ENCODE results near the gene FOXP1. TPM values are rescaled to one million over a fixed set of nuclear protein-coding genes. Genes with fewer than 3 reads are reported as not detected.

FOXP1 gene
- total and polyA plus RNA-seq, 2 donors (not counting 1 experiment from before 2014, with no cell fraction given) = 70.3 to 101 TPM

DNA sequence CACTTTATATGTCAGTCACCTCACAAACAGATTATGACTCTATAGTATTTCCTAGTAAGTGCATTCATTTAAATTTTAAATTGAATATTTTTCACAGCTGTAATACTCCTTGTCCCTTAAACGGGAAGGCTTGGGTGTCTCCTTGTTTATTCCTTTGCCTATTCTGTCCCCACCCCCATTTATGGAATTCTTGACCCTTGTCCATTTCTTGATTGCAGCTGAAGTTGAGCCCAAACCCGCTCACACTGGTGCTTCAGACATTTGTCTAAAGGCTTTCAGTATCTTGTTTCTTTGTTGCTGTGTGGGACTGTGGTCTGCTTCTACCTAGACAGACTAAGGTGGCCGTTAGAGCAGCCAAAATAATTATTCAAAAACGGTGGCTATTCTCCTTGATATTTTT is 449.7 kb downstream of the FOXP1 start:
- no peak overlapping the region for H3K9ac ChIP-seq (ENCODE audit: insufficient read depth, low read length)
- TF ChIP-seq EZH2 (IDR thresholded peaks at IDR 0.05; ENCODE audit: low read length, missing control alignments) = no peak
- no peak for TF ChIP-seq CTCF (conservative IDR thresholded peaks at IDR 0.05 in 1 of 2, IDR thresholded peaks at IDR 0.05 in 1 of 2; ENCODE audit: low read depth in 1 of 2, low read length in 2 of 2)
- peaks cover 10% of the 10 kb centered on the region for H3K4me1 ChIP-seq (ENCODE audit: control insufficient read depth, extremely low read depth, insufficient read depth, low read length)
- H3K27ac ChIP-seq (ENCODE audit: insufficient read depth, low read length) = no peak overlapping the region
- H2AFZ ChIP-seq (ENCODE audit: low read length) = no peak overlapping the region
- no peak overlapping the region for H3K4me2 ChIP-seq (ENCODE audit: extremely low read depth, insufficient read depth, low read length)
- H3K27me3 ChIP-seq (ENCODE audit: control insufficient read depth, insufficient read depth, low read length) = no peaks in the 10 kb centered on the region
- H4K20me1 ChIP-seq (ENCODE audit: control insufficient read depth, extremely low read depth, insufficient read depth, low read length) = no peaks in the 10 kb centered on the region
- H3K36me3 ChIP-seq (ENCODE audit: control insufficient read depth, insufficient read depth, low read length) = no peaks in the 10 kb centered on the region
- H3K9me3 ChIP-seq (ENCODE audit: control insufficient read depth, insufficient read depth, low read depth, low read length) = no peaks in the 10 kb centered on the region
- no peak for DNase-seq (ENCODE audit: low read depth in 2 of 2)
- H3K79me2 ChIP-seq (ENCODE audit: control insufficient read depth, insufficient read depth, low read length) = peaks cover 13% of the 10 kb centered on the region
- H3K4me3 ChIP-seq (replicated peaks in 1 of 4; ENCODE audit: control extremely low read depth in 1 of 4, insufficient read depth in 1 of 4, low read depth in 3 of 4, low read length in 4 of 4) = no peak overlapping the region

DNA sequence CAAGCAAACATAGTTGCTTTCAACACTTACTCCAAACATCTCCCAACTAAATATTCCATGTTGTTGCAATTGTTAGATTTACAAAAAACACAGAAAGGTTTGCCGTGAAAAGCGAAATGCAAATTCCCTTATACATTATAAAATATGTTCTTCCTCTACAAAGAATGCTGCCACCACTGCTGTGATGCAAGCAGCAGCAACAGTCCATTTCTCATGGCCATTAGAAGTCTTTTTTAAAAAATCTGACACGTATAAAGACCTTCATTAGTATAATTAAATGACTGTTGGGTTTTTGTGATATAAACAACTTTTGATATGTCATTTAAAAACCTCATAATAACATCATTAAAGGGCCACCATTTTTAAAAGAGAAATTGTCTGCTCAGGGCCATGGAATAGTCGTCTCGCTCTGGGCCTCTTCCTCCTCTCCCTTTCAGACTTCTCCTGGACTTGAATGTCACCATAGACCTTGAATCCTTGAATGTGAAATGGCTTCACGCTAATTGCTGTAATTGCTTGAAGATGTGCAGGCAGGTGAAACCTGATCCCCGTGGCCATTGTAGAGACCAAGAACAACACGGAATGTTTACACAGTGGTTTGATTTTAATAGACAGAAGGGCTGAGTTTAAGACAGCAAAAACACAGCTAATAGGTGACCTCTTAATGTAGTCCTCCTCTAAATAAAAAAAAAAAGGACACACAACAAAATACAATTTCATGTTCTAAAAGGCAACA is 450.4 kb downstream of the FOXP1 start:
- H3K4me1 ChIP-seq (ENCODE audit: control insufficient read depth, extremely low read depth, insufficient read depth, low read length) = peaks cover 10% of the 10 kb centered on the region
- no peak overlapping the region for H3K9ac ChIP-seq (ENCODE audit: insufficient read depth, low read length)
- no peak overlapping the region for H3K4me3 ChIP-seq (replicated peaks in 1 of 4; ENCODE audit: control extremely low read depth in 1 of 4, insufficient read depth in 1 of 4, low read depth in 3 of 4, low read length in 4 of 4)
- no peak overlapping the region for H3K4me2 ChIP-seq (ENCODE audit: extremely low read depth, insufficient read depth, low read length)
- no peaks in the 10 kb centered on the region for H3K36me3 ChIP-seq (ENCODE audit: control insufficient read depth, insufficient read depth, low read length)
- no peaks in the 10 kb centered on the region for H3K9me3 ChIP-seq (ENCODE audit: control insufficient read depth, insufficient read depth, low read depth, low read length)
- H2AFZ ChIP-seq (ENCODE audit: low read length) = no peak overlapping the region
- peaks cover 20% of the 10 kb centered on the region for H3K79me2 ChIP-seq (ENCODE audit: control insufficient read depth, insufficient read depth, low read length)
- H3K27me3 ChIP-seq (ENCODE audit: control insufficient read depth, insufficient read depth, low read length) = no peaks in the 10 kb centered on the region
- DNase-seq (ENCODE audit: low read depth in 2 of 2) = no peak
- no peaks in the 10 kb centered on the region for H4K20me1 ChIP-seq (ENCODE audit: control insufficient read depth, extremely low read depth, insufficient read depth, low read length)
- no peak overlapping the region for H3K27ac ChIP-seq (ENCODE audit: insufficient read depth, low read length)
- no peak for TF ChIP-seq EZH2 (IDR thresholded peaks at IDR 0.05; ENCODE audit: low read length, missing control alignments)
- TF ChIP-seq CTCF (conservative IDR thresholded peaks at IDR 0.05 in 1 of 2, IDR thresholded peaks at IDR 0.05 in 1 of 2; ENCODE audit: low read depth in 1 of 2, low read length in 2 of 2) = no peak

GRCh38 chr3:71131375-71132314 is 451.9 kb downstream of the FOXP1 start:
- H3K4me1 ChIP-seq (ENCODE audit: control insufficient read depth, extremely low read depth, insufficient read depth, low read length) = peaks cover 10% of the 10 kb centered on the region
- TF ChIP-seq CTCF (conservative IDR thresholded peaks at IDR 0.05 in 1 of 2, IDR thresholded peaks at IDR 0.05 in 1 of 2; ENCODE audit: low read depth in 1 of 2, low read length in 2 of 2) (no peak), EZH2 (IDR thresholded peaks at IDR 0.05; ENCODE audit: low read length, missing control alignments) (no peak)
- H3K9me3 ChIP-seq (ENCODE audit: control insufficient read depth, insufficient read depth, low read depth, low read length) = no peaks in the 10 kb centered on the region
- H3K4me3 ChIP-seq (replicated peaks in 1 of 4; ENCODE audit: control extremely low read depth in 1 of 4, insufficient read depth in 1 of 4, low read depth in 3 of 4, low read length in 4 of 4) = peak overlapping the region in 1 of 4 experiments; percentile 61
- no peaks in the 10 kb centered on the region for H3K27me3 ChIP-seq (ENCODE audit: control insufficient read depth, insufficient read depth, low read length)
- H3K27ac ChIP-seq (ENCODE audit: insufficient read depth, low read length) = peak overlapping the region; percentile 87
- no peaks in the 10 kb centered on the region for H4K20me1 ChIP-seq (ENCODE audit: control insufficient read depth, extremely low read depth, insufficient read depth, low read length)
- H2AFZ ChIP-seq (ENCODE audit: low read length) = peak overlapping the region; percentile 19
- peaks cover 33% of the 10 kb centered on the region for H3K79me2 ChIP-seq (ENCODE audit: control insufficient read depth, insufficient read depth, low read length)
- peak overlapping the region; percentile 30 for H3K9ac ChIP-seq (ENCODE audit: insufficient read depth, low read length)
- DNase-seq (ENCODE audit: low read depth in 2 of 2) = no peak
- H3K36me3 ChIP-seq (ENCODE audit: control insufficient read depth, insufficient read depth, low read length) = no peaks in the 10 kb centered on the region
- H3K4me2 ChIP-seq (ENCODE audit: extremely low read depth, insufficient read depth, low read length) = peak overlapping the region; percentile 89

All from fibroblast of lung (primary cell).